IMR-90 (cell line): Measurements from ENCODE around the gene PPP1R14D. TPM values are rescaled to one million over a fixed set of nuclear protein-coding genes. Genes with fewer than 3 reads are reported as not detected.

Experiments
- ATAC-seq: fragments of 200-7000 bp; cut with Tn5 transposase; 2 replicates; pipeline ENCODE4 v1.9.1; 2020; ENCODE audit warnings: low read depth, mild to moderate bottlenecking, moderate library complexity
- BruUV-seq: library from RNA; stranded (reverse); fragments of 400-500 nt; replicated peaks from 2 replicates; lab custom pipeline; 2021; lab: Mats Ljungman, UMichigan
- CTCF ChIA-PET: fragments of 300-600 bp; formaldehyde crosslinking; extraction: SDS; loops from one replicate; lab custom pipeline; 2021; ENCODE audit warnings: antibody characterized with exemption; lab: Yijun Ruan, JAX
- POLR2A ChIA-PET: fragments of 300-600 bp; sonication (Branson Sonifier 250); formaldehyde crosslinking; loops from one replicate; lab custom pipeline; 2022; ENCODE audit warnings: antibody characterized with exemption; ENCODE audit not compliant: unreplicated experiment; lab: Charles Lee
- DNase-seq: peaks from one replicate; pipeline ENCODE4 v3.0.0; 2013
- H2AFZ ChIP-seq: replicated peaks from 2 replicates; pipeline ENCODE3; 2013; ENCODE audit warnings: low read length, mild to moderate bottlenecking; ENCODE audit not compliant: poor library complexity
- H2AK5ac ChIP-seq: 2 replicates; pipeline ENCODE4 v1.6.1; 2013; ENCODE audit warnings: low read depth, low read length, inconsistent platforms
- H2AK9ac ChIP-seq: replicated peaks from 2 replicates; pipeline ENCODE3; 2013; ENCODE audit warnings: mild to moderate bottlenecking, low read depth, low read length, moderate library complexity; ENCODE audit not compliant: poor library complexity
- H2BK120ac ChIP-seq: 2 replicates; pipeline ENCODE4 v1.6.1; 2013; ENCODE audit warnings: low read depth, low read length, inconsistent platforms
- H2BK15ac ChIP-seq: 3 replicates; pipeline ENCODE4 v1.6.1; 2013; ENCODE audit warnings: low read depth, low read length, inconsistent platforms
- H2BK20ac ChIP-seq: 2 replicates; pipeline ENCODE4 v1.6.1; 2013; ENCODE audit warnings: low read depth, mild to moderate bottlenecking, inconsistent platforms, low read length, moderate library complexity
- H2BK5ac ChIP-seq: 2 replicates; pipeline ENCODE4 v1.6.1; 2013; ENCODE audit warnings: mild to moderate bottlenecking, low read depth, low read length, inconsistent platforms; ENCODE audit not compliant: poor library complexity, severe bottlenecking
- H3K14ac ChIP-seq: replicated peaks from 2 replicates; pipeline ENCODE4 v1.6.1; 2013; ENCODE audit warnings: low read depth, low read length, inconsistent platforms
- H3K18ac ChIP-seq: 2 replicates; pipeline ENCODE4 v1.6.1; 2013; ENCODE audit warnings: low read depth, low read length, control low read depth
- H3K23ac ChIP-seq: 2 replicates; pipeline ENCODE4 v1.6.1; 2013; ENCODE audit warnings: low read depth, low read length, inconsistent platforms
- H3K27ac ChIP-seq: 2 replicates; pipeline ENCODE4 v1.5.1; 2013; ENCODE audit warnings: mild to moderate bottlenecking, control low read depth, low read length; ENCODE audit not compliant: insufficient read depth
- H3K27me3 ChIP-seq: 2 replicates; pipeline ENCODE4 v1.6.1; 2013; ENCODE audit warnings: low read length; ENCODE audit not compliant: control insufficient read depth, insufficient read depth
- H3K36me3 ChIP-seq: 2 replicates; pipeline ENCODE4 v1.6.1; 2013; ENCODE audit warnings: low read length, mixed read lengths; ENCODE audit not compliant: control insufficient read depth, insufficient read depth
- H3K4ac ChIP-seq: 2 replicates; pipeline ENCODE4 v1.6.1; 2013; ENCODE audit warnings: low read depth, low read length, inconsistent platforms
- H3K4me1 ChIP-seq: 2 replicates; pipeline ENCODE4 v1.6.1; 2013; ENCODE audit warnings: low read length, mixed read lengths; ENCODE audit not compliant: control insufficient read depth, insufficient read depth
- H3K4me2 ChIP-seq: 2 replicates; pipeline ENCODE4 v1.6.1; 2013; ENCODE audit warnings: low read depth, mild to moderate bottlenecking, control low read depth, low read length, moderate library complexity
- H3K4me3 ChIP-seq: 2 replicates; pipeline ENCODE4 v1.5.1; 2013; ENCODE audit warnings: low read depth, mild to moderate bottlenecking, control low read depth, low read length, moderate library complexity; ENCODE audit not compliant: insufficient read depth
- H3K56ac ChIP-seq: 2 replicates; pipeline ENCODE4 v1.6.1; 2013; ENCODE audit warnings: low read length, inconsistent platforms; ENCODE audit not compliant: insufficient read depth; ENCODE audit errors: extremely low read depth
- H3K79me1 ChIP-seq, 2 experiments: 2 replicates each; pipeline ENCODE4 v1.6.1; 2013; ENCODE audit warnings: low read length in 2 of 2, inconsistent platforms in 1 of 2, low read depth in 1 of 2
- H3K9ac ChIP-seq: 2 replicates; pipeline ENCODE4 v1.6.1; 2013; ENCODE audit warnings: low read depth, low read length, control low read depth
- H3K9me1 ChIP-seq: 2 replicates; pipeline ENCODE4 v1.6.1; 2013; ENCODE audit warnings: low read length, inconsistent platforms; ENCODE audit not compliant: insufficient read depth
- H3K9me3 ChIP-seq: 2 replicates; pipeline ENCODE4 v1.6.1; 2013; ENCODE audit warnings: low read length; ENCODE audit not compliant: control insufficient read depth, insufficient read depth
- H4K20me1 ChIP-seq: 2 replicates; pipeline ENCODE4 v1.6.1; 2013; ENCODE audit warnings: low read length, inconsistent platforms; ENCODE audit not compliant: insufficient read depth
- H4K5ac ChIP-seq: 2 replicates; pipeline ENCODE4 v1.6.1; 2013; ENCODE audit warnings: mild to moderate bottlenecking, low read depth, low read length, control low read depth
- H4K8ac ChIP-seq, 2 experiments: 2 replicates each; pipeline ENCODE4 v1.6.1; 2013; ENCODE audit warnings: low read depth in 2 of 2, low read length in 2 of 2, control low read depth in 1 of 2, inconsistent platforms in 1 of 2
- H4K91ac ChIP-seq: 2 replicates; pipeline ENCODE4 v1.6.1; 2013; ENCODE audit warnings: low read depth, low read length, inconsistent platforms; ENCODE audit not compliant: insufficient read depth
- BHLHE40 ChIP-seq: fragments of 150-350 bp; IDR thresholded peaks from 2 replicates; pipeline ENCODE4 v1.6.1; 2016; ENCODE audit warnings: mild to moderate bottlenecking, low read depth, low read length
- CHD1 ChIP-seq: IDR thresholded peaks from 2 replicates; pipeline ENCODE4 v1.6.1; 2012; ENCODE audit warnings: low read depth, low read length, improper control_type of control experiment
- CTCF ChIP-seq: conservative IDR thresholded peaks from 2 replicates; pipeline ENCODE4 v1.5.1; 2012; ENCODE audit warnings: mild to moderate bottlenecking, low read depth, low read length, improper control_type of control experiment
- ELK1 ChIP-seq: fragments of 150-350 bp; IDR thresholded peaks from 2 replicates; pipeline ENCODE4 v1.6.1; 2016; ENCODE audit warnings: low read depth, mild to moderate bottlenecking, low read length, moderate library complexity, borderline replicate concordance
- MAFK ChIP-seq: IDR thresholded peaks from 2 replicates; pipeline ENCODE4 v1.6.1; 2012; ENCODE audit warnings: low read depth, low read length, improper control_type of control experiment
- NFE2L2 ChIP-seq: fragments of 150-350 bp; IDR thresholded peaks from 2 replicates; pipeline ENCODE4 v1.6.1; 2016; ENCODE audit warnings: low read depth, mild to moderate bottlenecking, low read length
- POLR2A ChIP-seq: IDR thresholded peaks from 2 replicates; pipeline ENCODE4 v1.6.1; 2012; ENCODE audit warnings: mild to moderate bottlenecking, low read depth, low read length
- RAD21 ChIP-seq: IDR thresholded peaks from 2 replicates; pipeline ENCODE4 v1.6.1; 2012; ENCODE audit warnings: low read length, improper control_type of control experiment
- RFX5 ChIP-seq: IDR thresholded peaks from 2 replicates; pipeline ENCODE4 v1.8.0; 2012; ENCODE audit warnings: low read depth, mild to moderate bottlenecking, low read length, moderate library complexity
- dilution Hi-C: fragments of 300-500 bp; cut with HindIII; formaldehyde crosslinking; loops from one replicate; pipeline ENCODE4 v1.14.3; 2018; ENCODE audit warnings: low sequenced_read_pairs; ENCODE audit not compliant: unreplicated experiment
- in situ Hi-C: fragments of 300-500 bp; cut with MboI; formaldehyde crosslinking; loops from 3 replicates; pipeline ENCODE4 v1.14.3; 2019; ENCODE audit warnings: low sequenced_read_pairs, inconsistent platforms, mixed read lengths
- intact Hi-C: fragments of 100-400 bp; cut with micrococcal nuclease; formaldehyde crosslinking; loops from 2 replicates; pipeline ENCODE4 v1.10.0; 2022
- polyA plus RNA-seq, 3 experiments: library from polyadenylated mRNA; depleted of rRNA; stranded (reverse); fragments of >200 nt; gene quantifications; 2 replicates each; pipeline ENCODE4 v1.2.3, GENCODE V29; 2012; ENCODE audit warnings: low replicate concordance in 1 of 3
- total RNA-seq: library from RNA; depleted of rRNA; stranded (reverse); fragments of >200 nt; gene quantifications from 2 replicates; pipeline ENCODE4 v1.2.3, GENCODE V29; 2012

PPP1R14D gene
- total and polyA plus RNA-seq, 2 of the 4 experiments (the other 2 are of a cell fraction), result not detected

GRCh38 chr15:40832903-40833302, 4.4 kb upstream of the PPP1R14D start:
- Histone ChIP-seq H3K4me2 (no peak overlapping the region), H3K27ac (no peak overlapping the region), H2BK20ac (no peak overlapping the region), H2AK9ac (no peak overlapping the region), H3K36me3 (no peaks in the 10 kb centered on the region), H4K8ac (no peak overlapping the region), H3K79me1 (no peaks in the 10 kb centered on the region), H3K4me1 (no peaks in the 10 kb centered on the region; the same call in 1 of the 2 replicates), H2BK15ac (no peak overlapping the region), H3K4me3 (no peak overlapping the region), H2BK5ac (no peak overlapping the region), H3K9me3 (no peaks in the 10 kb centered on the region), H2BK120ac (no peak overlapping the region; the same call in 1 of the 2 replicates), H3K9ac (no peak overlapping the region), H3K27me3 (peaks cover 6% of the 10 kb centered on the region; the same call in 1 of the 2 replicates), H3K56ac (no peak overlapping the region), H4K20me1 (no peaks in the 10 kb centered on the region), H3K23ac (no peak overlapping the region), H4K5ac (no peak overlapping the region), H3K4ac (no peak overlapping the region), H3K18ac (no peak overlapping the region), H3K9me1 (no peaks in the 10 kb centered on the region), H3K14ac (no peak overlapping the region), H2AK5ac (no peak overlapping the region), H2AFZ (peak overlapping the region; percentile 13), H4K91ac (no peak overlapping the region)
- no peak for DNase-seq
- BruUV-seq, result no TSS peak
- no peak for ATAC-seq
- CTCF ChIA-PET, result interaction anchor here (0.5 kb wide), 1 partner anchor 1725 kb away, joined by 6 read pairs; no protein-coding TSS in a partner anchor
- POLR2A ChIA-PET, result interaction anchor here (0.7 kb wide), 1 partner anchor 570 kb away, joined by 12 read pairs; no protein-coding TSS in a partner anchor
- in situ Hi-C loops, result no loop called here
- intact Hi-C loops, result no loop called here
- dilution Hi-C loops, result no loop called here
- TF ChIP-seq ELK1 (no peak), RFX5 (no peak), MAFK (no peak), RAD21 (no peak), POLR2A (no peak), CHD1 (no peak), NFE2L2 (no peak), BHLHE40 (no peak), CTCF (no peak)
